ENCODE results near the gene CR1.

- TF ChIP-seq CTCF (IDR thresholded peaks at IDR 0.05; ENCODE audit: low read depth, low read length) (no peak), EZH2phosphoT487 (IDR thresholded peaks at IDR 0.05; ENCODE audit: low read depth) (no peak)
These were observed 21.7 kb upstream of the CR1 start for GRCh38 chr1:207474210-207474609.

Data from OCI-LY3 (cell line).